Kidney capillary endothelial cell (primary cell): ENCODE results near the gene CRACDL.
"Not testable (repeated sequence)": the region's sequence is repeated elsewhere in the genome, so short reads cannot be mapped to it uniquely, and the experiment has no call there.

Experiments used
- DNase-seq: peaks from one replicate; pipeline ENCODE4 v3.0.0-alpha.2; 2018; ENCODE audit warnings: low spot score

CRACDL gene

DNA sequence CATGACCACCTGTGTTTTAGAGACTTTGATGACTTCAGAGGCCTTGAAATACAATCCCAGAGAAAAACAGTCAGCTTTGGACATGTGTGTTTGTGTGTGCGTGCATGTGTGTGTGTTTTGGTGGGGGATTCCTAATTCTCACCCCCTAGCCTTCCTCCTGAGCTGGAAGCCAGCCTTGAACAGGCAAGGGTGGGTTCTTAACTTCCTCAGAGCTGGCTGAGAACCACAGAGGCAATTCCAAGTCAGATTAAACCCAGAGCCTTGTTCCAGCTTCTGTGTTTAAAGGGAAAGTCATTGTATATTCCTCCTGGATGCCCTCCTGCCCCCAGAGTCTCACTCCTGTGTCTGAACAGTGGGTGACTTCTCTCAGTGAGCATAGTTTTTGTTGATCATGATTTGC is 159.9 kb downstream of the CRACDL start:
- no peak for DNase-seq

DNA sequence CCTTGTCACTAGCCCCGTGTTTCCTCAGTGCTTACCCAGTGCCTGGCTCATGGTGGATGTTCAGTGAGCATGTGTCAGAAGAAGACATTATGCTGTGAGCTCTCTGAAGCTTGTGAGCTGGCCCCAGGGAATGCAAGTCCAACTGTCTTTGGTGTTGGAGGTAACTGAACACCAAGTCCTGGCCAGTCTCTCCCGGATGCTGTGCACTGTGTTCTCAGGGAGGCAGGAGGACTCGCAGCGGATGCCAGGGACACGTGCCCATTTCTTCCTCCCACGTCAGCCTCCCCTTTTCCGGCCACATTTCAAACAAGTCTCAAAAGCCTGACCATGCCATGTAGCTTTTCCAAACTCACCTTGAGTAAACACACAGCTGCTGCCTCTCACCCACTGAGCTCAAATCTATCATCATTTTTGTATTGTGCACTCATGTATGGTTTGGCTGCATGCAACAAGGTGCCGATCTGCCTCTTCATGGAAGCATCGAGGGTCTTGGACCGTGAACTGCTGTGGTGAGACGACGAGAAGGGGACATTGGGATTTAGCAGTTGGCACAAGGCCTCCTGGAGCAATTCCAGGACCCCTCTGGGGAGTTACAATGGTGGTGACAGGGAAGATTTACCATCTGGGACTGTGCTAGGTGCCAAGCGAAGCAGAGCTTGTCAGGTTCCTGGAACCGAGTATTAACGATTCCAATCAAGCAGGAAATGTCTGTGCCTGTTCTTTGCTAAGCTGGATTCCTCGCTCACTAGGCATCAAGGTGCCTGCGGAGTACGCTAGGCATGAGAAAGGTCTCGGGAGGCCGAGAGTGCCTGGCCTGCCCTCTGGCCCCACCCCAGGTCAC is 160.7 kb downstream of the CRACDL start:
- no peak for DNase-seq

DNA sequence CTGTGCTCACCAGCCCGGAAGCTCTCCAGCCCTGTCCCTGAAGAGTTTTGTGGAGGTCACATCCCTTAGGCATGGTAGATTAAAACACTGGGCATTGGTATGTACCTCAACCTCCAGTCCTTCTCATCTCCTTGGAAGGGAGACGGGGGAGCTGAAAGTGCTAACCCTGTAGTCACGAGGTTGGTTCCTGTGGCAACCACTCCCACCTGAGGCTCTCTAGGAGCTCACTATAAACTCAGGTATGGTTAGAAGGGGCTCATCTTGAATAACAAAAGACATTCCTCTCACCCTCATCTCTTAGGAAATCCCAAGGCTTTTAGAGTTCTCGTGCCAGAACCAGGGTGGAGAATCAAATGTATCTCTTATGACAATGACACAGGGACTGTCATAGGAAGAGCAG is 162.1 kb downstream of the CRACDL start:
- no peak for DNase-seq

GRCh38 chr2:98773169-98773568 is 162.9 kb downstream of the CRACDL start:
- no peak for DNase-seq

DNA sequence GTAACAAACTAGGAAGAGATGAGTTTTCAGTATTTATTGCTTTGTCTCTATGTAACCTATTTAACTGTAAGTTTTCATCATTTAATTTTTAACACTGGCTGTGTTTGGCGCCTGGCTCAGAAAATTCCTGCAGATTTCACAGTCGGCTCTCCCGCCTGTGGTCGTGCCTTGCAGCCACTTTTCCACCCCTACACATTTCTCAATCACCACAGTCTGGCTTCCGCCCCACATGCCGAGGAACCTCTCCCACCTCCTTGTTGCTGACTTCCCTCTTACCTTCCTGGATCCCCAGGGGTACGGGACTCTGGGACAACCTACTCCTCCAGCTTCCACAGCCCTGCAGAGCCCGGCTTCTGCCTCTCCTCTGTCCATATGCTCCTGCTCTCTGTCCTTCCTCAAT is 163.5 kb downstream of the CRACDL start:
- DNase-seq: no peak

GRCh38 chr2:98771721-98772524 is 164.1 kb downstream of the CRACDL start:
- DNase-seq: no peak

DNA sequence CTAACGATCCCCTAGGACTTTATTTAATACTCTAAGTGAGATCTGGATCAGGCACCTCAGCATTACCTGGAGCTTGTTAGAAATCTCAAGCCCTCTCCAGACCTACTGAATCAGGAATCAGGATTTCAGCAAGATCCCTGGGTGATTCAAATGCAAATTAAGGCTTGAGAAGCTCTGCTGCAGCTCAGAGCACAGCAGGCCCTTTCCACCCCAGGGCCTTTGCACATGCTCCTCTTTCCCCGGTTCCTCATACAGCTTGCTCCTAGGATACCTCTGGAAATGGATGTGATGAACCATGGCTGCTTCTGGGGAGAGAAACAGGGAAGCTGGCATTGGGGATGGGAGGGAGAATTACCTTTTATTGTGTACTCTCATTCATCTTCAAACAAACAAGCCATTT is 164.8 kb downstream of the CRACDL start:
- no peak for DNase-seq

GRCh38 chr2:98769784-98770183 is 166.2 kb downstream of the CRACDL start:
- DNase-seq: no peak

DNA sequence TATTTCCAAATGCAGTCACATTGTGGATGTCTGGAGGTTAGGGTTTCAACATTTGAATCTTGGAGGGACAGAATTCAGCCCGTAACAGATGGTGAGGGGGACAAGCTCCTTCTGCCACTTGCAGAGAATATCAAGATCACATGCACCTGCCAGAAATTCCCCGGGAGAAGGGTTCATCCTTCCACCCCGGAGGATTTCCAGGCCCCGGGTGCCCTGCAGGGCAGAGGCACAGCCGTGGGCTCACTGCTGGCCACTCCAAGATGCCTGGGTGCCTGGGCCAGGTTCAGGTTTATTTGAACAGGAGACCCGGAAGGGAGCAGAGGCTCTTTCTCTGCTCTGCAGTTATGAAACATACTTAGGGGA is 166.9 kb downstream of the CRACDL start:
- DNase-seq: no peak

- DNase-seq: no peak
Observed at GRCh38 chr2:98768384-98769113, 167.5 kb downstream of the CRACDL start.

DNA sequence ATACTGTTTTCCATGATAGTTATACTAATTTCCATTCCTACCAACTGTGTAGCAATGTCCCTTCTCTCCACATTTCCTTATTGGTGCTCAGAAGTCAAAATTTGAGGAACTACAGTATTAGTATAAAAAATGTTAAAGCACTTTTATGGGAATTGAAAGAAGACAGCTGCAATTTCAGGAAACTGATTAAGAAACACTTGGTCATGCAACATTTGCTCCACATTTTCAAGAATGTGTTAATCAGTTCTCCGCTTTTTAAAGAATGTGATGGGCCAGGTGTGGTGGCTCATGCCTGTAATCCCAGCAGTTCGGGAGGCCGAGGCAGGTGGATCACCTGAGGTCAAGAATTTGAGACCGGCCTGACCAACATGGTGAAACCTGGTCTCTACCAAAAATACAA is 171.5 kb downstream of the CRACDL start:
- DNase-seq: no peak

DNA sequence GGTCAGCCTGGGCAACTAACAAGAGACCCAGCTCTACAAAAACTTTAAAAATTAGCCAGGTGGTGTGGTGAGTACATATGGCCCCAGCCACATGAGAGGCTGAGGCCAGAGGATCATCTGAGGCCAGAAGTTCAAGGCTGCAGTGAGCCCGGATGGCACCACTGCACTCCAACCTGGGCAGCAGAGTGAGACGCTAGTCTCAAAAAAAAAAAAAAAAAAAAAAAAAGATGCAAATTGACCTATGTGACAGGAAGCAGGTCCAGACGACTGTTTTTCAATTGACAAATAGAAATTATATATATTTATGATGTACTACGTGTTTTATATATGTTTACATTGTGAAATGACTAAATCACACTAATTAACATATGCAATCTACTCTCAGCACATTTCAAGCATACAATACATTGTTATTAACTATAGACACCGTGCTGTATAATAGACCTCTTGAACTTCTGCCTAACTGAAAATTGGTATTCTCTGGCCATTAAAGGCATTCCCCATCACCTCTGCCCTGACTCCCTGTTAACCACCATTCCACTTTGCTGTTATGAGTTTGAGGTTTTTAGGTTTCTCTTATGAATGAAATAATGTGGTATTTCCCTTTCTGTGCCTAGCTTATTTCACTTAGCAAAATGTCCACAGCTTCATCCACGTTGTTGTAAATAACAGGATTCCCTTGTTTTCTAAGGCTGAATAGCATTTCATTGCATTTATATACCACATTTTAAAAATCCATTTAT is 172.6 kb downstream of the CRACDL start:
- no peak for DNase-seq

GRCh38 chr2:98761909-98762308 is 174.1 kb downstream of the CRACDL start:
- DNase-seq: no peak

- DNase-seq: no peak
Observed at GRCh38 chr2:98761267-98761781, 174.7 kb downstream of the CRACDL start.

GRCh38 chr2:98759827-98760625 is 176.0 kb downstream of the CRACDL start:
- no peak for DNase-seq

DNA sequence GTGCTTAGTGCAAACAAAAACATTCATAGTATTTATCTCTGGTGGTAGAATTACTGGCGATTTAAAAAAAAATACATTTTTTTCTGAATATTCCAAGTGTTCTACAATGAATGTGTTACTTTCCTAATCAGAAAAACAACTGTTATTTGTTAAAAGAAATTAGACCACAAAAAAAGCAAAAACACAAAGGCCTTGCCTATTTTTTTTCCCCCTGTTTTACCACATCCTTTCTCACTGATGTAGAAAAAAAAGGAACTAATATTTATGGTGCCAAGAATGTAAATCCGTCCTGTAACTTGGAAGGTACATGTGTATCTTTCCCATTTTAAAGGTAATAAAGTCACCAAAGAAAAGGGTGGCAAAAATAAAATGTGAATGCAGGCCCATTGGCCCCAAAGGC is 176.7 kb downstream of the CRACDL start:
- no peak for DNase-seq

- peak; percentile 99 for DNase-seq
Observed at GRCh38 chr2:98757904-98758421, 178.1 kb downstream of the CRACDL start.

DNA sequence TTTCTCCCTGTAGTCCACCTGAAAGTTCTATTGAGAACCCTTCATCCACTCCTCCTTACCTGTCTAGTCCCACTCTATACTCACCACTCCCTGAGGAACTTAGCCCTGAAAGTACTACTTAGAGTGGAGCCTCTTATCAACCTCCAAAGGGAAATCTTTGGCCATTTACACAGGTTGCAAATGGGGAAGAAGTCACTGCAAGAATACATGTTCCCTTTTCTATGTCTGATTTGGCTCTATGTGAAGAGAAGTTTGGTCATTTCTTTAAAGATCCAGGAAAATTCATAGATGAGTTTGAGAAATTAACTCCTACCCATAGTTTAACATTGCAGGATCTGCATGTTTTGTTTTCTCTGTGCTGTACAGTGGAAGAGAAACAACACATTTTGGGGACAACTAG is 182.2 kb downstream of the CRACDL start:
- DNase-seq: no peak

DNA sequence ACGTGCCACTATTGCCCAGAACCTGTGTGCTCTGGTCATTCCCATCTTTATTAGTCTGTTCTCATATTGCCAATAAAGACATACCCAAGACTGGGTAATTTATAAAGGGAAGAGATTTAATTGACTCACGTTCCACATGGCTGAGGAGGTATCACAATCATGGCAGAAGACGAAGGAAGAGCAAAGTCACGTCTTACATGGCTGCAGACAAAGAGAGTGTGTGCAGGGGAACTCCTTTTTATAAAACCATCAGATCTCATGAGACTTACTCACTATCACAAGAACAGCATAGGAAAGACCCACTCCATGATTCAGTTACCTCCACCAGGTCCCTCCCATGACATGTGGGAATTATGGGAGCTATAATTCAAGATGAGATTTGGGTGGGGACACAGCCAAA is 183.3 kb downstream of the CRACDL start:
- not testable (repeated sequence) for DNase-seq

GRCh38 chr2:98751748-98752147 is 184.3 kb downstream of the CRACDL start:
- DNase-seq: no peak
